ENCODE measurements around the gene GABRD.

The GABRD gene

DNA sequence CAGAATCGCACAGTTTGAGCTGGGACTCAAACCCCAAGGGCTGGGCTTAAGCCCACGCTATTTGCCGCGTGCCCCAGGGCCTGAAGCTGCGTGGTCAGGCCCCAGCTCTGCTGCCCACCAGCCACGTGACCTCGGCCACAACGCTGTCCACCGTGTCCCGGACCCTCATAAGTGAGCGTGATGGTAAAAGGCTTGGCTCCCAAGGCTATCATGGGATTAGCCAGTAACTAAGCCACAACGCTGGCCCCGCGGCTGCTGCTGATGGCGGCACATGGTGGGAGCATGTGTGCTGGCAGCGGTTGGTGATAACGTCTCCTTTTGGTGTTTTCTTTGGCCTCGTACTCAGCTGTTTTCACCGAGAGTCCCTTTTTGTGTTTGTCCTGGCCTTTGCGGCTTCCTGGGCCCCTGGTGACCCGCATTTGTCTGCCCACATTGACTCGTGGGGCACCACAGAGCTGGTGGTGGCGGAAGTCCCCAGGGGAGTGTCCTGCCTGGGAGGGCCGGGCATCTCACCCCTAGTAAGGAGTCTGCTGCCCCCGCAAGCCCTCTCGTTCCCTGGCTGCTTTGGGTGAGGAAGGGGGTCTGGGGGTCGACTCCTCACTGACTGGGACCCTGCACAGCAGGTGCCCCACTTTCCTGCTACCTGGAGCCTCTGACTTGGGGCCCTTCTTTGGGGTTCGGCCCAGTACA is 60.4 kb downstream of the GABRD start:
- DNase-seq: no peak

DNA sequence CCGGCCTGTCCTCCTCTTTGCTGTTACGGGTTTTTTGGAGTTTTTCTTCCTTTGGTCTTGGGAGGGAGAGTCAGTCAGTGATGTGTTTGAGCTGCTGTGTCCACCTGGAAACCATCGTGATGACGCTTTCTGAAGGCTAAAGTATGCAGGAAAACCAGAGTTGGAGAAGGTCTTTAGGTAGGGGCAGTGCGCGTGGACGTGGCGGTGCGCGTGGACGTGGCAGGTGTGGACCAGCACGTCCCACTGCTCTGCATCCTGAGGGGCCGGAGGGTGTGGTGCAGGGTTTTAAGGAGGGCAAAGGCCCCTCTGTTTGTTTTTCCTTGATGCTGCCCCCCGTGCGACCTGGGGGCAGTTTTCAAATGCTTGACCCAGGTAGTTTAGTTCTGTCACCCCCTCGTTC is 61.0 kb downstream of the GABRD start:
- no peak for DNase-seq
